GM19438 (cell line): Measurements from ENCODE around the gene PTPRE.
A peak's percentile ranks its signal among the peaks of the same experiment; 100 is the strongest.

ENCODE experiments used
- ATAC-seq: cut with Tn5 transposase; IDR thresholded peaks from one replicate; pipeline ENCODE4 v1.9.1; 2021; ENCODE audit warnings: low read depth; ENCODE audit not compliant: unreplicated experiment

Gene PTPRE

GRCh38 chr10:128042131-128042610, 135.3 kb downstream of the PTPRE start:
- no peak for ATAC-seq

- ATAC-seq, result no peak
These were observed 136.5 kb downstream of the PTPRE start for GRCh38 chr10:128043259-128044045.

- no peak for ATAC-seq
These were observed 137.3 kb downstream of the PTPRE start for GRCh38 chr10:128044186-128044585.

- no peak for ATAC-seq
These were observed 138.3 kb downstream of the PTPRE start for GRCh38 chr10:128044961-128045832.

DNA sequence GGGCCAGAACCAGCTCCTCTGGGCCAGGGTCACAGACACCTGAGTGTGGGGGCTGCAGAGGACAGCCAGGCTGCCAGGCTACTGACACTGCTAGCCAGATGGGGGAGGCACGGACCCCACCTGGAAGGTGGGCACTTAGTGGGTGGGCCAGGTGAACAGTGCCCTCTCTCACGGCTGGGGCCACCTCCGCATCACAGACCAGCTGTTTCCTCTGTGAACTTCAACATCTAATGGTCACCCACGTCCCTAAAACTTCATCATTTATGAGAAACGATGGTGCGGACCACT, 138.9 kb downstream of the PTPRE start:
- ATAC-seq, result no peak

DNA sequence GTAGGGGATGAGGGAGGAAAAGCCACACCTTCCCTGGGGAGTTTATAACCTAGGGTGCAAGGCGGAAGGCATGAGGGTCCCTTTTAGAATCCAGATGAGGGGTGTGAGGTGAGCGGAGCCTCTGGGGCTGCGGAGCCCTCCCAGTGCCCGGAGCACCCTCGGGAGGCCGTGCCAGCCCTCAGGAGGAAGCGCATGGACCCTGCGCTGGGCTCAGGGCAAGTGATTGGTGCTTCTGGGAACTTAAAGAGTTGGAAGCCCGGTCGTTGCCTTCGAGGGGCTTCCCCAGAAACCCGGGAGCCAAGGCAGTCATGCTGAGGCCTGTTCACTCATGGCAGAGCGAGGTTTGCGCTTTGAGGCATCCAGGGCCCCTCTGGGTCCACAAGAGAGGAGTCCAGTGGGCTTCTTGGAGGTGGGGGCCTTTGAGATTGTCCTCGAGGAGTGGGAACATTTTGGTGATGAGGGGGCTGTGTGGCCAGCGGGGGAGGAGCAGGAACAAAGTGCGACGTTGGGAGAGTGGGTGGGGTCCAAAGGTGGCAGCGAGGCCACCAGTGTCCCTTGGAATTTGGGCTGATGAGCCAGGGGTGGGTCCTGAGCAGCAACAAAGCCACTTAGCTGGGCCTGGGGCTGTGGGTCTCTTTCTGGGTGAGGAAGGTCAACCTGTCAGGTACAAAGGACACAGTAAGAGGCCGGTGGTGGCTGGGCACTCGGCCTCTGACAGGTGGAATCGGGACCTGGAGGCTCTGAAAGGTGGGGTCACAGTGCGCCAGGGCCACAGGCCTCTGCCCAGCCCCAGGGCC, 139.5 kb downstream of the PTPRE start:
- ATAC-seq, result no peak

DNA sequence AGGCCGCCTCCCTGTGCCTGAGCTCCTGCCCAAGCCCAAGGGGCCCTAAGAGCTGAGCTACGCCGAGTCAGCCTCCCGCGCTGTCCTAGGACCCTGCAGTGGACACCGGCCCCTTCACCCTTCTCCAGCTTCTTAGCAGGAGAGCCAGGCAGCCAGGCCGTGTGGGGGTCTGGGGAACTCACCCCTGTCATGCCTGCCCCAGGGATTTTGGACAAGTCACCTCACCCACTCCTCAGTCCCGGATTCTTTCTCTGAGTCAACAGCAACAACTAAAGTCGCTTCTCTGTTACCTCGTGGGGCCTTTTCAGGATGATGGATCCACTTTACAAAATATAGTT, 140.0 kb downstream of the PTPRE start:
- peak; percentile 6 for ATAC-seq

GRCh38 chr10:128047351-128047750, 140.4 kb downstream of the PTPRE start:
- ATAC-seq, result peak; percentile 94

DNA sequence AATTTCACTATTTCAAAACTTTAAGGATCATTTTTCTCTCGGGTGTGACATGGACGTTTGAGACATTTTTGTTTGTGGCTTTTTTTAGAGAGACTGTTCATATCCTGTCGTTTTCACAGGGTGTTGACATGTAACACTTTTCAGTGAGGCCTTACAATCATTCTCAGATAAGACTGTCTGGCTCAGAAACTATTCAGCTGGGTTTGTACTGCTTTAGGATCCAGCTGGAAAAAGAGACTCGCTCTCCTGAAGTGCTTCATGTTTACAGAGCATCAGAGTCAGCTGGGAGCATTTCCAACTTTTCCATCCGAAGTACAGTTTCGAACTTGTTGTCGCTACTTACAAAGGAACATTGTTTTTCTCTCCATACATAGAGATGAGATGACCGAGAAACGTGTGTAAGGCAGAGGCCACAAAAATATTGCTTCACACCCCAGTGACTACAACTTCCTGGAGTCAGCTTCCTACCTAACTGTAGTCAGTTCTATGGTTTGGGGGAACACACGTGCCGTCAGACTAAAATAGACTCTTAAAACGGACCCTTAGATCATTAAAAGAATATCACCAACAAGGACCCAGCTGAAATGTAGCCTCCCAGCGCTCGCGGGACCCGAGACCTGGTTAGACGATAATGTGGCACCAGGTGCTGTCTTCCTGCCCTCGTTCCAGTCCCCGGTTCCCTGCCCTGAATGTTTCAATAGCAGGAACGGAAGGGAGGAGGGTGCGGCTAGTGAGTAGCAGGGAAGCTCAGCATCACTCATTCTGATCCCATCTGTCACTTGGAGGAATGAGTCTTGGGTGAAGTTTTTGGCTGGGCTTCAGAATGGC, 141.3 kb downstream of the PTPRE start:
- ATAC-seq, result peak; percentile 39

GRCh38 chr10:128048819-128049210, 141.9 kb downstream of the PTPRE start:
- ATAC-seq, result no peak

GRCh38 chr10:128049226-128050120, 142.6 kb downstream of the PTPRE start:
- no peak for ATAC-seq

DNA sequence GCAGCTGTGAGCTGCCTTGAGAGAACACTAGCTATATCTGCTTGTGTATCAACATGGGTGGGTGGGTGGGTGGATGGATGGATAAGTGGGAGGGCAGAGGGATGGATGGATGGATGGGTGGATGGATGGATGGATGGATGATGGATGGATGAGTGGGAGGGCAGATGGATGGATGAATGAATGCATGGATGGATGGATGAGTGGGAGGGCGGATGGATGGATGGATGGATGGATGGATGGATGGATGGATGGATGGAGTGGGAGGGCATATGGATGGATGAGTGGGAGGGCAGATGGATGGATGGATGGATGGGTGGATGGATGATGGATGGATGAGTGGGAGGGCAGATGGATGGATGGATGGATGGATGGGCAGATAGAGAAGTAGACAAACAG, 143.2 kb downstream of the PTPRE start:
- ATAC-seq, result no peak

DNA sequence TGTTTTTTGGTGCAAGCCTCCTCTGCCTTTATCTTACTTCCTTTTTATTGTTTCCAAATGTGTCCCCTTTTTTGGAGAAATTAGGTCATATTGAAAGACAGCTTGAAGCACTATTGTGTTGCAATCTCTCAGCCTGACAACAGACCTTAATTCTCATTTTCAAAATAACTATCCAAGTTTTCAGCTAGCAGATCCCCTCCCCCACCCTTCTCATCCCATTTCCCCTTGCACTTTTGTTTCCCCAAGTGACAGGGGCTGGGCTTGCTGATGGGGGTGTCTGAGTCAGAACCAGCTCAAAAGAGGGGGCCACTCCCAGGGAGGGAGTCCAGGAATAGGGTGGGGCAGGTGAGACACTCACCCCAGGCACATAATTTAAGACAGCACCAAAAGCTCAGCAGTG, 144.0 kb downstream of the PTPRE start:
- no peak for ATAC-seq

GRCh38 chr10:128051548-128051947, 144.6 kb downstream of the PTPRE start:
- no peak for ATAC-seq

GRCh38 chr10:128052696-128053095, 145.8 kb downstream of the PTPRE start:
- no peak for ATAC-seq

GRCh38 chr10:128053356-128053755, 146.5 kb downstream of the PTPRE start:
- ATAC-seq, result no peak

DNA sequence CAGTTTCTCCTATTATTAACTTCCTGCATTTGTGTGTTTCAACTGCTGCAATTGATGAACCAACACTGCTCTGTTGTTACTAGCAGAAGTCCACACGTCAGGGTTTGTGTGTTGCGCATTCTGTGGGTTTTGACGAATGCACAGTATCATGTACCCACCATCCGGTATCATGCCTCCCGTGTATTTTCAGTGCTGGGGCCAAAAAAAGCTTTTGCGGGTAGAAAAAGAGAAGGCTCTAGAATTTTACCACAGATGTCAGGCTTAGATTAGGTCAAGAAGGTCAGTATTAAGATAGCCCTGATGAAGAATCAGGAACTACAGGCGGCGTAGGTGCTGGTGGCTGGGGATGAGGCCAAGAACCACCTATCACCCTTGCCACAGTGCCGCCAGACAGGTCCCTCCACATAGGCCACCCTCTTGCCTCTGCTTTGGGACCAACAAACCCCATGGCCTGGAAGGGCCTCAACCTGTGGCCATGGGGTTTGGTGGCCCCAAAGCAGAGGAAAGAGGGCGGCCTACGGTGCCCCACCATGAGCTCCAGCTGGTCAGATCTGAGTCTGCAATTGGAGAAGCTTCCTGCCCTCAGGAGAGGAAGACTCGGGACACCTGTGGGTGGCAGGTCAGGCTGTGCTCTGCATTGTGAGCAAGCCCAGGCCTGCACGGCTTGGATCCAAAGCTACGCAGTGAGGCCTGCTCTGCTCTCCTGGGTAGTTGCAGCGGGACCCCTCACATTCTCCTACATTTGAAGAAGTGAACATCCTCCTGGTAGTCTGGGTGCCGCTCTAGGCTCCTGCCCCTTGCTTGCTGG, 147.5 kb downstream of the PTPRE start:
- ATAC-seq, result no peak

DNA sequence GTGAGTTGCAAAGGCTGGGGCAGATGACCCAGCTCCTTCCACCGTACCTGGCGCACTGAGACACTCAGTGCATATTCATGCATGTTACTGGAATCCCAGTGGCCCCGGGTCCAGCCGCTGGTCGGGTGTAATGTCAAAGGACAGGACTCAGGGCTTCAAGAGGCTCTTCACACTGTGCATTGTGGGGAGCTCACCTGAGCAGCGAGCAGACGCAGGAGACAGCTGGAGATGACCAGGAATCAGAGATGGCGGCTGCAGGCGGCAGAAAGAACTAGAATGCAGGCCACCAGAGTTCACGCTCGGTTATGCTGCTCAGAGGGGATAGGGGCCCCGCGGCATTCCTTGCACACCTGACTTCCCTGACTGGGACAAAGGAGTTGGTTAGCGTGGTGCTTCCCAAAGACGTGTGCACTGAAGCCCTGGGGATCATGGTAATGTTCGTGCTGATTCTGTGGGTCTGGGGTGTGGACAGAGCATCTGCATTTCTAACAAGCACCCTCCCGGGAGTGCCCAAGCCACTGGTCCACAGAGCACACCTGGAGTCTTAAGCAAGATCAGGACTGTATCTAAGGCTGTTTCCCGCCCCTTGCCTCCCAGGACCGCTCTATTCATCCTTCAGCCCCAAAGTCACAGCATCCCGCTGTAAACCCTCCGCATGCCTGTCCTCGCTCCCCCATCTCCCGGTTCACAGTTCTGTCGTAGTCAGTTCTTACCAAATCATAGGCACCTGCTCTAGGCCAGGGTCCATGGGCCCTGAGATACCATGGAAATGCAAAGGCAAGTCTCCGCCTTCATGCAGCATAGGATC, 148.4 kb downstream of the PTPRE start:
- ATAC-seq, result no peak
